ENCODE data around the gene HBG1.
"Not testable (repeated sequence)": the region's sequence is repeated elsewhere in the genome, so short reads cannot be mapped to it uniquely, and the experiment has no call there.

HBG1 gene

GRCh38 chr11:5249807-5250396, at the start of gene HBG1:
Gene HBG1, minus strand, starts transcription at chr11:5249857. Its CDS starts 53 bp downstream, at chr11:5249804.
- TF ChIP-seq YY1 (IDR thresholded peaks at IDR 0.05; ENCODE audit: low read depth); NFIC (IDR thresholded peaks at IDR 0.05); CEBPB (IDR thresholded peaks at IDR 0.05): not testable (repeated sequence)

- no peak for TF ChIP-seq TEAD4 (IDR thresholded peaks at IDR 0.05)
Measured at GRCh38 chr11:5298451-5298850, 48.8 kb upstream of the HBG1 start.

GRCh38 chr11:5297721-5298323, 48.2 kb upstream of the HBG1 start:
- TF ChIP-seq ZBTB7A (IDR thresholded peaks at IDR 0.05; ENCODE audit: low read depth), result no peak
- no peak for TF ChIP-seq RAD21 (IDR thresholded peaks at IDR 0.05; ENCODE audit: low read depth)
- TF ChIP-seq CEBPB (IDR thresholded peaks at IDR 0.05), result no peak
- no peak for TF ChIP-seq YY1 (IDR thresholded peaks at IDR 0.05; ENCODE audit: low read depth)

- no peak for TF ChIP-seq EGR1 (IDR thresholded peaks at IDR 0.05)
- no peak for TF ChIP-seq RAD21 (IDR thresholded peaks at IDR 0.05; ENCODE audit: low read depth)
- no peak for TF ChIP-seq ZBTB7A (IDR thresholded peaks at IDR 0.05; ENCODE audit: low read depth)
Measured at GRCh38 chr11:5293028-5293427, 43.4 kb upstream of the HBG1 start.

- no peak for TF ChIP-seq MAX (IDR thresholded peaks at IDR 0.05)
- TF ChIP-seq RAD21 (IDR thresholded peaks at IDR 0.05; ENCODE audit: low read depth), result peak; percentile 53
- no peak for TF ChIP-seq TAF1 (IDR thresholded peaks at IDR 0.05; ENCODE audit: low read depth)
- no peak for TF ChIP-seq REST (IDR thresholded peaks at IDR 0.05; ENCODE audit: low read depth)
- TF ChIP-seq CEBPB (IDR thresholded peaks at IDR 0.05), result no peak
- TF ChIP-seq TEAD4 (IDR thresholded peaks at IDR 0.05), result no peak
- TF ChIP-seq YY1 (IDR thresholded peaks at IDR 0.05; ENCODE audit: low read depth), result peak; percentile 55; the same call in 1 of the 2 replicates
- no peak for TF ChIP-seq NFIC (IDR thresholded peaks at IDR 0.05)
Measured at GRCh38 chr11:5291207-5291838, 41.7 kb upstream of the HBG1 start.

- no peak for TF ChIP-seq TEAD4 (IDR thresholded peaks at IDR 0.05)
- TF ChIP-seq NFIC (IDR thresholded peaks at IDR 0.05), result no peak
- TF ChIP-seq CEBPB (IDR thresholded peaks at IDR 0.05), result no peak
- TF ChIP-seq MAX (IDR thresholded peaks at IDR 0.05), result no peak
- TF ChIP-seq ZBTB7A (IDR thresholded peaks at IDR 0.05; ENCODE audit: low read depth), result no peak
- no peak for TF ChIP-seq USF1 (IDR thresholded peaks at IDR 0.05)
- no peak for TF ChIP-seq TCF12 (IDR thresholded peaks at IDR 0.05; ENCODE audit: low read depth)
- TF ChIP-seq TAF1 (IDR thresholded peaks at IDR 0.05; ENCODE audit: low read depth), result no peak
- TF ChIP-seq FOXM1 (IDR thresholded peaks at IDR 0.05; ENCODE audit: borderline replicate concordance, low read depth), result no peak
- no peak for TF ChIP-seq YY1 (IDR thresholded peaks at IDR 0.05; ENCODE audit: low read depth)
- TF ChIP-seq RAD21 (IDR thresholded peaks at IDR 0.05; ENCODE audit: low read depth), result no peak
- TF ChIP-seq EGR1 (IDR thresholded peaks at IDR 0.05), result no peak
- TF ChIP-seq EP300 (IDR thresholded peaks at IDR 0.05; ENCODE audit: borderline replicate concordance), result no peak
- TF ChIP-seq REST (IDR thresholded peaks at IDR 0.05; ENCODE audit: low read depth), result no peak
- TF ChIP-seq CREB1 (IDR thresholded peaks at IDR 0.05; ENCODE audit: low read depth), result no peak
Measured at GRCh38 chr11:5290106-5290505, 40.4 kb upstream of the HBG1 start.

- no peak for TF ChIP-seq REST (IDR thresholded peaks at IDR 0.05; ENCODE audit: low read depth)
- no peak for TF ChIP-seq TAF1 (IDR thresholded peaks at IDR 0.05; ENCODE audit: low read depth)
- TF ChIP-seq MAX (IDR thresholded peaks at IDR 0.05), result no peak
- no peak for TF ChIP-seq CREB1 (IDR thresholded peaks at IDR 0.05; ENCODE audit: low read depth)
- no peak for TF ChIP-seq TEAD4 (IDR thresholded peaks at IDR 0.05)
- TF ChIP-seq CEBPB (IDR thresholded peaks at IDR 0.05), result no peak
- no peak for TF ChIP-seq NFIC (IDR thresholded peaks at IDR 0.05)
- no peak for TF ChIP-seq EGR1 (IDR thresholded peaks at IDR 0.05)
- TF ChIP-seq EP300 (IDR thresholded peaks at IDR 0.05; ENCODE audit: borderline replicate concordance), result no peak
- no peak for TF ChIP-seq USF1 (IDR thresholded peaks at IDR 0.05)
- TF ChIP-seq RAD21 (IDR thresholded peaks at IDR 0.05; ENCODE audit: low read depth), result no peak
- no peak for TF ChIP-seq ZBTB7A (IDR thresholded peaks at IDR 0.05; ENCODE audit: low read depth)
- no peak for TF ChIP-seq TCF12 (IDR thresholded peaks at IDR 0.05; ENCODE audit: low read depth)
- no peak for TF ChIP-seq FOXM1 (IDR thresholded peaks at IDR 0.05; ENCODE audit: borderline replicate concordance, low read depth)
- TF ChIP-seq YY1 (IDR thresholded peaks at IDR 0.05; ENCODE audit: low read depth), result no peak
Measured at GRCh38 chr11:5289696-5290095, 40.0 kb upstream of the HBG1 start.
